Measurements from ENCODE around the gene FBXL15. TPM values are rescaled to one million over a fixed set of nuclear protein-coding genes. Genes with fewer than 3 reads are reported as not detected.

Gene FBXL15
- total and polyA plus RNA-seq, 2 of the 13 experiments (the other 11 are each of a cell fraction or from before 2014, with no cell fraction given): 4.3 to 8.3 TPM

- TF ChIP-seq MED1 (CRISPR knock-in tag; IDR thresholded peaks at IDR 0.05) (0 out of 2 replicates have a peak, but pooled peaks have one; percentile 25), ZNF652 (CRISPR knock-in tag; IDR thresholded peaks at IDR 0.05; ENCODE audit: borderline replicate concordance, low read depth) (peak; percentile 97), YY1 (IDR thresholded peaks at IDR 0.05; ENCODE audit: insufficient read depth, insufficient replicate concordance, low read depth, low read length) (peak; percentile 66), ZNF788 (CRISPR knock-in tag; IDR thresholded peaks at IDR 0.05; ENCODE audit: borderline replicate concordance) (peak; percentile 72), GATAD1 (CRISPR knock-in tag; IDR thresholded peaks at IDR 0.05) (0 out of 2 replicates have a peak, but pooled peaks have one; percentile 22), TCF7 (IDR thresholded peaks at IDR 0.05; ENCODE audit: low read depth) (peak; percentile 45; the same call in 1 of the 2 replicates), LRRFIP1 (CRISPR knock-in tag; conservative IDR thresholded peaks at IDR 0.05) (no peak), CREB1 (IDR thresholded peaks at IDR 0.05) (no peak), CREB1 (CRISPR knock-in tag; IDR thresholded peaks at IDR 0.05) (peak; percentile 59; the same call in 1 of the 2 replicates), HOXA7 (CRISPR knock-in tag; IDR thresholded peaks at IDR 0.05) (no peak), POLR2A (IDR thresholded peaks at IDR 0.05; ENCODE audit: insufficient read depth in 1 of 2, low read depth in 2 of 2, low read length in 2 of 2) (peak in 1 of 2 experiments; percentile 58; a peak in 2 of 4 replicates), ZFAT (CRISPR knock-in tag; conservative IDR thresholded peaks at IDR 0.05) (no peak), ZNF407 (CRISPR knock-in tag; IDR thresholded peaks at IDR 0.05; ENCODE audit: not compliant biosample characterization) (peak; percentile 23), ZNF430 (CRISPR knock-in tag; IDR thresholded peaks at IDR 0.05) (no peak), BCL6 (CRISPR knock-in tag; IDR thresholded peaks at IDR 0.05) (no peak), RFX5 (IDR thresholded peaks at IDR 0.05; ENCODE audit: low read depth, low read length) (no peak)
Observed at GRCh38 chr10:102434394-102435132, 13.9 kb downstream of the FBXL15 start (continued).

All from HepG2 (cell line).